CD14-positive monocyte (primary cell): ENCODE results near the gene RHBG. TPM values are rescaled to one million over a fixed set of nuclear protein-coding genes. Genes with fewer than 3 reads are reported as not detected.

Source experiments
- DNase-seq, 3 donors: peaks; one replicate each; pipeline ENCODE4 v3.0.0-alpha.2; 2011 to 2022
- H2AFZ ChIP-seq: 2 replicates; pipeline ENCODE4 v1.6.0; 2012; ENCODE audit warnings: mild to moderate bottlenecking, low read depth, low read length, inconsistent platforms; ENCODE audit not compliant: insufficient read depth, poor library complexity, severe bottlenecking
- H3K27ac ChIP-seq, 2 donors: 1 replicate in 1 of 2; 2 replicates in 1 of 2; pipeline ENCODE4 v1.5.1; 2012 to 2013; ENCODE audit warnings: low read length in 2 of 2, control low read depth in 1 of 2, inconsistent platforms in 1 of 2, low read depth in 1 of 2, mild to moderate bottlenecking in 1 of 2
- H3K27me3 ChIP-seq, 2 donors: one replicate each; pipeline versions ENCODE4 v1.6.0 to v1.6.1; 2011 to 2013; ENCODE audit warnings: low read length in 2 of 2; ENCODE audit not compliant: control insufficient read depth in 2 of 2, insufficient read depth in 2 of 2
- H3K36me3 ChIP-seq, 2 donors: replicated peaks in 1 of 2; 1 replicate in 1 of 2; 2 replicates in 1 of 2; pipeline versions ENCODE4 v1.5.1 to v1.6.1; 2012 to 2013; ENCODE audit warnings: low read length in 2 of 2, control low read depth in 1 of 2, inconsistent platforms in 1 of 2, mild to moderate bottlenecking in 1 of 2; ENCODE audit not compliant: insufficient read depth in 2 of 2, control insufficient read depth in 1 of 2
- H3K4me1 ChIP-seq, 2 donors: 1 replicate in 1 of 2; 2 replicates in 1 of 2; pipeline versions ENCODE4 v1.5.1 to v1.6.1; 2012 to 2013; ENCODE audit warnings: low read length in 2 of 2, control low read depth in 1 of 2, inconsistent platforms in 1 of 2, mild to moderate bottlenecking in 1 of 2, moderate library complexity in 1 of 2; ENCODE audit not compliant: insufficient read depth in 2 of 2, control insufficient read depth in 1 of 2
- H3K4me2 ChIP-seq: replicated peaks from 2 replicates; pipeline ENCODE3; 2012; ENCODE audit warnings: low read length, moderate library complexity, mild to moderate bottlenecking; ENCODE audit not compliant: poor library complexity, severe bottlenecking; ENCODE audit errors: extremely low read depth
- H3K4me3 ChIP-seq, 3 experiments: fragments of 200-600 bp in 1 of 3; sonication (generic) in 1 of 3; replicated peaks in 1 of 3; 1 replicate in 2 of 3; 2 replicates in 1 of 3; pipeline ENCODE4 v1.5.1; 2011 to 2013; ENCODE audit warnings: low read length in 3 of 3, mild to moderate bottlenecking in 3 of 3, control low read depth in 2 of 3, low read depth in 2 of 3, inconsistent platforms in 1 of 3, moderate library complexity in 1 of 3
- H3K79me2 ChIP-seq: 2 replicates; pipeline ENCODE4 v1.6.0; 2012; ENCODE audit warnings: mild to moderate bottlenecking, control low read depth, inconsistent platforms, low read length, moderate library complexity; ENCODE audit not compliant: insufficient read depth
- H3K9ac ChIP-seq: 2 replicates; pipeline ENCODE4 v1.6.0; 2017; ENCODE audit warnings: low read length, mild to moderate bottlenecking; ENCODE audit not compliant: insufficient read depth, poor library complexity, severe bottlenecking
- H3K9me3 ChIP-seq, 2 donors: replicated peaks in 1 of 2; 1 replicate in 1 of 2; 2 replicates in 1 of 2; pipeline versions ENCODE4 v1.5.1 to v1.6.1; 2012 to 2013; ENCODE audit warnings: low read length in 2 of 2, control low read depth in 1 of 2; ENCODE audit not compliant: control insufficient read depth in 1 of 2, insufficient read depth in 1 of 2
- H4K20me1 ChIP-seq: 2 replicates; pipeline ENCODE4 v1.6.0; 2012; ENCODE audit warnings: mild to moderate bottlenecking, low read length, control low read depth, moderate library complexity; ENCODE audit not compliant: insufficient read depth
- H3K27ac Mint-ChIP-seq, 7 donors: one replicate each; pipeline ENCODE4 v1.8.0; 2020; ENCODE audit warnings: mild to moderate bottlenecking in 7 of 7, mixed read lengths in 7 of 7, moderate library complexity in 6 of 7, inconsistent platforms in 2 of 7
- H3K27me3 Mint-ChIP-seq, 3 donors: one replicate each; pipeline ENCODE4 v1.8.0; 2021 to 2022; ENCODE audit warnings: low read depth in 3 of 3, mild to moderate bottlenecking in 3 of 3, mixed read lengths in 3 of 3, moderate library complexity in 3 of 3, inconsistent platforms in 1 of 3
- H3K36me3 Mint-ChIP-seq, 2 donors: one replicate each; pipeline ENCODE4 v1.8.0; 2020; ENCODE audit warnings: mixed read lengths in 2 of 2, inconsistent platforms in 1 of 2, mild to moderate bottlenecking in 1 of 2
- H3K4me1 Mint-ChIP-seq: one replicate; pipeline ENCODE4 v1.8.0; 2020; ENCODE audit warnings: mild to moderate bottlenecking, mixed read lengths
- H3K4me3 Mint-ChIP-seq, 2 donors: one replicate each; pipeline ENCODE4 v1.8.0; 2020; ENCODE audit warnings: mild to moderate bottlenecking in 2 of 2, mixed read lengths in 2 of 2, moderate library complexity in 1 of 2
- H3K9me3 Mint-ChIP-seq, 7 donors: one replicate each; pipeline ENCODE4 v1.8.0; 2020 to 2022; ENCODE audit warnings: mixed read lengths in 7 of 7, mild to moderate bottlenecking in 6 of 7, moderate library complexity in 6 of 7, inconsistent platforms in 2 of 7
- WGBS: methylation state at CpG from one replicate; pipeline ENCODE4 v1.1.5; 2013; ENCODE audit warnings: missing lambda C conversion rate; ENCODE audit not compliant: insufficient coverage; 5-methylcytosine and 5-hydroxymethylcytosine counted together
- intact Hi-C, 2 donors: fragments of 100-400 bp; cut with micrococcal nuclease; formaldehyde crosslinking; loops; one replicate each; pipeline versions ENCODE4 v1.15.0 to v1.15.1; 2023
- polyA plus RNA-seq, 3 donors: library from polyadenylated mRNA; depleted of rRNA in 1 of 3; unstranded in 2 of 3; stranded (reverse) in 1 of 3; fragments of 300-500 nt in 2 of 3; fragments of >200 nt in 1 of 3; fragmentation: Illumina TruSeq in 2 of 3; gene quantifications; 1 replicate in 2 of 3; 2 replicates in 1 of 3; pipeline ENCODE4 v1.2.3, GENCODE V29; 2012 to 2021
- TF ChIP-seq, protein P1 (sequence below): fragments of 200-600 bp; IDR thresholded peaks from one replicate; pipeline ENCODE4 v1.8.0; 2022; ENCODE audit warnings: antibody characterized with exemption, mild to moderate bottlenecking

The RHBG gene
- polyA plus RNA-seq, 3 donors: 0.08 TPM; not detected in 2

DNA sequence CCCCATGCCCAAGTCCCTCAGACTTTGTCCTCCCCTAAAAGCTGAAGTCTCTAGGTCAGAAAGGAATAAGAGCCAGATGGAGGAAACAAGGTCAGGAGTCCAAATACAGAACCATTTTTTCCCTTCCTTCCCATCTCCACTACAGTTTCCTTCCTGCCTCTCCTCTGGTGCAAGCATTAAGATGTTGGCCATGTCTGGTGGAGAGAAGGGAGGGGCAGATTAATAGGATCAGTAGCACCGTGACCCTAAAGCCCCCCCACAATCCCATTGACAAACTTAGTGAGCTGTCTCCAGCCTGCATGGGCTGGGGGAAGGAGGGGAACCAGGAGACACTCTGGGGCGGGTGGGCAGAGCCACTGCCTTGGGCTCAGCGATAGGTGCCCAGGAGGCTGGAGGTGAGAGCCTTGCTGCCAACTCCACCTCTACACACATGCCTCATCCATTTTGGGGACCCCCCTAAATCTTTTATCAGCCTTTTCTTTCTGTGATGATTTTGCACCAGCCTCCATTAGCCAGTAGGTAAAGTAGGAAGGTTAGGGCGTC lies 59.8 kb downstream of the RHBG start:
- Histone ChIP-seq H3K27me3 (peaks cover 95 to 100% of the 10 kb centered on the region in 2 donors), H3K4me3 (no peak overlapping the region), H3K4me2 (no peak overlapping the region), H3K9me3 (peaks cover 0 to 52% of the 10 kb centered on the region in 2 donors), H3K4me1 (no peaks in the 10 kb centered on the region), H3K79me2 (no peaks in the 10 kb centered on the region), H3K36me3 (no peaks in the 10 kb centered on the region), H2AFZ (no peak overlapping the region), H3K27ac (no peak overlapping the region), H3K9ac (no peak overlapping the region), H4K20me1 (no peaks in the 10 kb centered on the region)
- H3K9me3 Mint-ChIP-seq: peaks cover 0 to 9% (median 4%) of the 10 kb centered on the region in 7 donors
- WGBS: no CpG with 5 or more reads among the region's 4 CpGs
- DNase-seq: no peak
- peak overlapping the region in 1 of 2 donors; percentile 78 for H3K4me3 Mint-ChIP-seq
- intact Hi-C loops: no loop called here
- peaks cover 0 to 4% of the 10 kb centered on the region in 2 donors for H3K36me3 Mint-ChIP-seq
- H3K27me3 Mint-ChIP-seq: peaks cover 96 to 99% (median 98%) of the 10 kb centered on the region in 3 donors
- H3K4me1 Mint-ChIP-seq: no peaks in the 10 kb centered on the region
- H3K27ac Mint-ChIP-seq: no peak overlapping the region
- TF ChIP-seq, protein P1, sequence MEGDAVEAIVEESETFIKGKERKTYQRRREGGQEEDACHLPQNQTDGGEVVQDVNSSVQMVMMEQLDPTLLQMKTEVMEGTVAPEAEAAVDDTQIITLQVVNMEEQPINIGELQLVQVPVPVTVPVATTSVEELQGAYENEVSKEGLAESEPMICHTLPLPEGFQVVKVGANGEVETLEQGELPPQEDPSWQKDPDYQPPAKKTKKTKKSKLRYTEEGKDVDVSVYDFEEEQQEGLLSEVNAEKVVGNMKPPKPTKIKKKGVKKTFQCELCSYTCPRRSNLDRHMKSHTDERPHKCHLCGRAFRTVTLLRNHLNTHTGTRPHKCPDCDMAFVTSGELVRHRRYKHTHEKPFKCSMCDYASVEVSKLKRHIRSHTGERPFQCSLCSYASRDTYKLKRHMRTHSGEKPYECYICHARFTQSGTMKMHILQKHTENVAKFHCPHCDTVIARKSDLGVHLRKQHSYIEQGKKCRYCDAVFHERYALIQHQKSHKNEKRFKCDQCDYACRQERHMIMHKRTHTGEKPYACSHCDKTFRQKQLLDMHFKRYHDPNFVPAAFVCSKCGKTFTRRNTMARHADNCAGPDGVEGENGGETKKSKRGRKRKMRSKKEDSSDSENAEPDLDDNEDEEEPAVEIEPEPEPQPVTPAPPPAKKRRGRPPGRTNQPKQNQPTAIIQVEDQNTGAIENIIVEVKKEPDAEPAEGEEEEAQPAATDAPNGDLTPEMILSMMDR: no peak

DNA sequence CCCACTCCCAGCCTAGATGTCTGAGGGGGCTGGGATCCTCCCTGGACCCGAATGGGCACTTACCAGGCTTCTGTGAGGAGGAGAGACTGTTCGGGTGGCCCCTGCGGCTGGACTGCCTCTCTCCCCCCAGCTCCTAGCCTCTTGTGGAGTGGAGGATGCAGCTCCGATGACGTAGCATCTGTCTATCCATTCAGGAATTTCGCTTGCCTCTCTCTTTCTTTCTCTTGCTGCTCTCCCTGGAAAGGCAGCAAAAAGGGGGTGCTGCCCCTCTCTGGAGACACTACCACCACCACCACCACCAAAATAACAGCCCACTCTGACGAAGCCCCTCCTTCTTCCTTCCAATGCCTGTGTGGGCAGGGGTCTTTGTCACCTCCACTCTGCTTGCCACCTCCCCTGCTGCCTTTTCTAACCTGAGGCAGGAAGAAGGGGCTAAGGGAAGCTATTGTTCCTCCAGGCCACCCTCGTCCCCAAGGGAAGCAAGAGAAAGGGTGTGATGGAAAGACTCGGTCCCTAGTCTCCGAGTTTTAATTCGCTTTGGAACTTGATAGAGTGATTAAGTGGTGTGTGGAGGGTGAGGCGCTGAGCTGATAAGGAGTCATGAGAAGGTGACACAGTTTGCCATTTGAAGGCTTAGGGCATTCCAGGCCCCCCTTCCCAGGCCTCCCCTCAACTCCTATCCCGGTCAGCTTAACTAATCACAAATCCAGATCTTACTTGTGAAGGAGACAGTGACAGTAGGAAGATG lies 60.5 kb downstream of the RHBG start:
- intact Hi-C loops: no loop called here
- TF ChIP-seq, protein P1: no peak
- H3K27me3 Mint-ChIP-seq: peaks cover 96 to 99% (median 98%) of the 10 kb centered on the region in 3 donors
- H3K36me3 Mint-ChIP-seq: peaks cover 0 to 4% of the 10 kb centered on the region in 2 donors
- H3K4me3 ChIP-seq: no peak overlapping the region
- peaks cover 95 to 100% of the 10 kb centered on the region in 2 donors for H3K27me3 ChIP-seq
- H3K36me3 ChIP-seq: no peaks in the 10 kb centered on the region
- peak overlapping the region in 1 of 2 donors; percentile 76 for H3K4me3 Mint-ChIP-seq
- H3K4me1 Mint-ChIP-seq: no peaks in the 10 kb centered on the region
- no peak overlapping the region for H3K9ac ChIP-seq
- H3K9me3 Mint-ChIP-seq: peaks cover 0 to 9% (median 4%) of the 10 kb centered on the region in 7 donors
- H3K4me2 ChIP-seq: no peak overlapping the region
- no peak overlapping the region for H2AFZ ChIP-seq
- no peaks in the 10 kb centered on the region for H3K79me2 ChIP-seq
- H3K27ac ChIP-seq: no peak overlapping the region
- H3K27ac Mint-ChIP-seq: no peak overlapping the region
- no peaks in the 10 kb centered on the region for H3K4me1 ChIP-seq
- H3K9me3 ChIP-seq: peaks cover 0 to 54% of the 10 kb centered on the region in 2 donors
- no peak for DNase-seq
- WGBS: 2% methylated on average over 4 of the region's 13 CpGs
- H4K20me1 ChIP-seq: no peaks in the 10 kb centered on the region
